HCT116 (cell line): ENCODE data around the gene CGNL1. TPM values are rescaled to one million over a fixed set of nuclear protein-coding genes. Genes with fewer than 3 reads are reported as not detected.

Experiments
- ATAC-seq: fragments of 200-7000 bp; cut with Tn5 transposase; 2 replicates; pipeline ENCODE4 v1.9.1; 2020; ENCODE audit warnings: mild to moderate bottlenecking, moderate library complexity
- BruUV-seq: library from RNA; stranded (reverse); fragments of 400-500 nt; replicated peaks from 2 replicates; lab custom pipeline; 2021; lab: Mats Ljungman, UMichigan
- CTCF ChIA-PET: fragments of 300-600 bp; sonication (Branson Sonifier 250); formaldehyde crosslinking; loops from one replicate; lab custom pipeline; 2021; ENCODE audit warnings: antibody characterized with exemption; lab: Charles Lee
- POLR2A ChIA-PET: fragments of 300-600, 350-600 bp; sonication (Branson Sonifier 250); formaldehyde crosslinking; loops from one replicate; lab custom pipeline; 2021; ENCODE audit warnings: antibody characterized with exemption; lab: Charles Lee
- RAD21 ChIA-PET, 2 experiments: fragments of 300-600 bp; sonication (Branson Sonifier 250); formaldehyde crosslinking; loops; one replicate each; lab custom pipeline; 2023; ENCODE audit warnings: low total read pairs in 2 of 2; ENCODE audit not compliant: uncharacterized antibody in 2 of 2, unreplicated experiment in 2 of 2, low non-redundant PET in 1 of 2; lab: Charles Lee
- DNase-seq: peaks from one replicate; pipeline ENCODE4 v3.0.0-alpha.2; 2010; ENCODE audit warnings: low read depth, low spot score
- H2AFZ ChIP-seq: fragments of 200-600 bp; shearing (Covaris generic), sonication (generic); 2 replicates; pipeline ENCODE4 v1.6.1; 2017; ENCODE audit warnings: low read depth, mixed run types, mixed read lengths, antibody characterized with exemption, low read length; ENCODE audit not compliant: poor library complexity, severe bottlenecking
- H3K27ac ChIP-seq: 2 replicates; pipeline ENCODE4 v1.5.1; 2012; ENCODE audit warnings: low read depth, low read length
- H3K27me3 ChIP-seq: fragments of 200-600 bp; sonication (generic); 2 replicates; pipeline ENCODE4 v1.6.1; 2016; ENCODE audit warnings: mixed run types, low read length, mixed read lengths; ENCODE audit not compliant: insufficient read depth
- H3K36me3 ChIP-seq, 2 experiments: fragments of 200-500 bp in 1 of 2; fragments of 200-600 bp in 1 of 2; sonication (Bioruptor generic) in 1 of 2; sonication (generic) in 1 of 2; 2 replicates each; pipeline versions ENCODE4 v1.5.1 to v1.6.1; 2014 to 2016; ENCODE audit warnings: low read length in 2 of 2, inconsistent platforms in 1 of 2, mixed read lengths in 1 of 2, mixed run types in 1 of 2; ENCODE audit not compliant: insufficient read depth in 2 of 2, control insufficient read depth in 1 of 2
- H3K4me1 ChIP-seq, 2 experiments: fragments of 200-600 bp in 1 of 2; sonication (generic) in 1 of 2; 2 replicates each; pipeline versions ENCODE4 v1.5.1 to v1.6.1; 2012 to 2017; ENCODE audit warnings: low read length in 2 of 2, inconsistent platforms in 1 of 2, mild to moderate bottlenecking in 1 of 2, mixed read lengths in 1 of 2, mixed run types in 1 of 2, moderate library complexity in 1 of 2; ENCODE audit not compliant: insufficient read depth in 2 of 2, control insufficient read depth in 1 of 2
- H3K4me2 ChIP-seq: fragments of 200-600 bp; sonication (generic); 2 replicates; pipeline ENCODE4 v1.6.1; 2017; ENCODE audit warnings: mixed run types, low read length, mixed read lengths
- H3K4me3 ChIP-seq, 2 experiments: fragments of 200-600 bp in 1 of 2; sonication (generic) in 1 of 2; replicated peaks in 1 of 2; 2 replicates each; pipeline ENCODE4 v1.5.1; 2011 to 2016; ENCODE audit warnings: low read length in 2 of 2, control low read depth in 1 of 2, low read depth in 1 of 2, mild to moderate bottlenecking in 1 of 2, mixed read lengths in 1 of 2, mixed run types in 1 of 2
- H3K79me2 ChIP-seq: fragments of 200-600 bp; sonication (generic); 2 replicates; pipeline ENCODE4 v1.6.1; 2017; ENCODE audit warnings: mild to moderate bottlenecking, mixed run types, low read length, moderate library complexity, mixed read lengths; ENCODE audit not compliant: insufficient read depth
- H3K9ac ChIP-seq: fragments of 200-600 bp; sonication (generic); 2 replicates; pipeline ENCODE4 v1.6.1; 2016; ENCODE audit warnings: low read length, mixed read lengths
- H3K9me2 ChIP-seq: fragments of 200-600 bp; sonication (generic), shearing (Covaris generic); 2 replicates; pipeline ENCODE4 v1.6.1; 2017; ENCODE audit warnings: mixed run types, mild to moderate bottlenecking, moderate library complexity; ENCODE audit not compliant: insufficient read depth
- H3K9me3 ChIP-seq, 2 experiments: fragments of 200-500 bp in 1 of 2; fragments of 200-600 bp in 1 of 2; sonication (Bioruptor generic) in 1 of 2; sonication (generic) in 1 of 2; 2 replicates each; pipeline ENCODE4 v1.6.1; 2014 to 2017; ENCODE audit warnings: low read length in 2 of 2, mixed read lengths in 2 of 2, inconsistent platforms in 1 of 2, low read depth in 1 of 2, mild to moderate bottlenecking in 1 of 2, mixed run types in 1 of 2, moderate library complexity in 1 of 2; ENCODE audit not compliant: control insufficient read depth in 1 of 2, insufficient read depth in 1 of 2
- H4K20me1 ChIP-seq: fragments of 200-600 bp; sonication (generic), shearing (Covaris generic); 2 replicates; pipeline ENCODE4 v1.6.1; 2017; ENCODE audit warnings: mixed run types, mild to moderate bottlenecking, moderate library complexity; ENCODE audit not compliant: insufficient read depth
- CBX3 ChIP-seq: IDR thresholded peaks from 2 replicates; pipeline ENCODE4 v1.6.1; 2012; ENCODE audit warnings: low read depth
- CEBPB ChIP-seq: IDR thresholded peaks from 2 replicates; pipeline ENCODE4 v1.6.1; 2012; ENCODE audit warnings: low read depth
- EGR1 ChIP-seq: IDR thresholded peaks from 2 replicates; pipeline ENCODE4 v1.6.1; 2012; ENCODE audit warnings: low read depth
- ELF1 ChIP-seq: IDR thresholded peaks from 2 replicates; pipeline ENCODE4 v1.6.1; 2012; ENCODE audit warnings: low read depth, borderline replicate concordance
- EZH2 ChIP-seq: fragments of 200-600 bp; sonication (generic); IDR thresholded peaks from 2 replicates; pipeline ENCODE4 v1.6.1; 2017; ENCODE audit warnings: antibody characterized with exemption, mixed run types
- FOSL1 ChIP-seq: IDR thresholded peaks from 2 replicates; pipeline ENCODE4 v1.6.1; 2012; ENCODE audit warnings: low read depth
- JUND ChIP-seq: IDR thresholded peaks from 2 replicates; pipeline ENCODE4 v1.6.1; 2012
- POLR2AphosphoS5 ChIP-seq: IDR thresholded peaks from 2 replicates; pipeline ENCODE4 v1.6.1; 2011; ENCODE audit warnings: mild to moderate bottlenecking, low read depth, low read length, moderate library complexity
- RAD21 ChIP-seq: IDR thresholded peaks from 2 replicates; pipeline ENCODE4 v1.6.1; 2012; ENCODE audit warnings: low read depth, mild to moderate bottlenecking
- SIN3A ChIP-seq: IDR thresholded peaks from 2 replicates; pipeline ENCODE4 v1.6.1; 2012; ENCODE audit warnings: low read depth
- TCF7L2 ChIP-seq: IDR thresholded peaks from 2 replicates; pipeline ENCODE4 v1.7.0; 2011; ENCODE audit warnings: borderline replicate concordance, inconsistent platforms; ENCODE audit not compliant: insufficient read depth, insufficient read length; ENCODE audit errors: extremely low read depth
- ZBTB33 ChIP-seq: IDR thresholded peaks from 2 replicates; pipeline ENCODE4 v1.6.1; 2011; ENCODE audit warnings: mild to moderate bottlenecking, low read length, moderate library complexity; ENCODE audit not compliant: insufficient replicate concordance; ENCODE audit errors: extremely low read depth
- ZFX ChIP-seq: fragments of 450-650 bp; IDR thresholded peaks from 2 replicates; pipeline ENCODE4 v1.6.1; 2017
- intact Hi-C: fragments of 100-400 bp; cut with micrococcal nuclease; formaldehyde crosslinking; loops from 2 replicates; pipeline ENCODE4 v1.10.0; 2022
- total RNA-seq: library from RNA; stranded (reverse); gene quantifications from one replicate; pipeline ENCODE4 v1.2.1, GENCODE V29; 2021; ENCODE audit not compliant: unreplicated experiment
- TF ChIP-seq, protein P1 (sequence below): IDR thresholded peaks from 2 replicates; pipeline ENCODE4 v1.6.1; 2012; ENCODE audit warnings: low read depth
- TF ChIP-seq, protein P2 (sequence below): IDR thresholded peaks from 2 replicates; pipeline ENCODE4 v1.6.1; 2012
- TF ChIP-seq, protein P3 (sequence below): IDR thresholded peaks from 2 replicates; pipeline ENCODE4 v1.6.1; 2012

The CGNL1 gene
- total RNA-seq, 1 experiment from 2014 or later: 2.2 TPM

- TF ChIP-seq, protein P1, sequence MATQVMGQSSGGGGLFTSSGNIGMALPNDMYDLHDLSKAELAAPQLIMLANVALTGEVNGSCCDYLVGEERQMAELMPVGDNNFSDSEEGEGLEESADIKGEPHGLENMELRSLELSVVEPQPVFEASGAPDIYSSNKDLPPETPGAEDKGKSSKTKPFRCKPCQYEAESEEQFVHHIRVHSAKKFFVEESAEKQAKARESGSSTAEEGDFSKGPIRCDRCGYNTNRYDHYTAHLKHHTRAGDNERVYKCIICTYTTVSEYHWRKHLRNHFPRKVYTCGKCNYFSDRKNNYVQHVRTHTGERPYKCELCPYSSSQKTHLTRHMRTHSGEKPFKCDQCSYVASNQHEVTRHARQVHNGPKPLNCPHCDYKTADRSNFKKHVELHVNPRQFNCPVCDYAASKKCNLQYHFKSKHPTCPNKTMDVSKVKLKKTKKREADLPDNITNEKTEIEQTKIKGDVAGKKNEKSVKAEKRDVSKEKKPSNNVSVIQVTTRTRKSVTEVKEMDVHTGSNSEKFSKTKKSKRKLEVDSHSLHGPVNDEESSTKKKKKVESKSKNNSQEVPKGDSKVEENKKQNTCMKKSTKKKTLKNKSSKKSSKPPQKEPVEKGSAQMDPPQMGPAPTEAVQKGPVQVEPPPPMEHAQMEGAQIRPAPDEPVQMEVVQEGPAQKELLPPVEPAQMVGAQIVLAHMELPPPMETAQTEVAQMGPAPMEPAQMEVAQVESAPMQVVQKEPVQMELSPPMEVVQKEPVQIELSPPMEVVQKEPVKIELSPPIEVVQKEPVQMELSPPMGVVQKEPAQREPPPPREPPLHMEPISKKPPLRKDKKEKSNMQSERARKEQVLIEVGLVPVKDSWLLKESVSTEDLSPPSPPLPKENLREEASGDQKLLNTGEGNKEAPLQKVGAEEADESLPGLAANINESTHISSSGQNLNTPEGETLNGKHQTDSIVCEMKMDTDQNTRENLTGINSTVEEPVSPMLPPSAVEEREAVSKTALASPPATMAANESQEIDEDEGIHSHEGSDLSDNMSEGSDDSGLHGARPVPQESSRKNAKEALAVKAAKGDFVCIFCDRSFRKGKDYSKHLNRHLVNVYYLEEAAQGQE: no peak
- TF ChIP-seq JUND: no peak
- TF ChIP-seq CEBPB: no peak
- TF ChIP-seq CBX3: no peak
Observed at GRCh38 chr15:57578288-57578900, 202.1 kb downstream of the CGNL1 start (continued).

- no peak overlapping the region for H3K4me2 ChIP-seq
- no TSS peak for BruUV-seq
- ChIA-PET CTCF (no interaction called here), RAD21 (no interaction called here), POLR2A (no interaction called here)
- no peaks in the 10 kb centered on the region for H4K20me1 ChIP-seq
- no peaks in the 10 kb centered on the region for H3K36me3 ChIP-seq
- no peak overlapping the region for H3K4me3 ChIP-seq
- no peak overlapping the region for H2AFZ ChIP-seq
- DNase-seq: no peak
- no peaks in the 10 kb centered on the region for H3K79me2 ChIP-seq
- H3K9ac ChIP-seq: no peak overlapping the region
- no peaks in the 10 kb centered on the region for H3K4me1 ChIP-seq
- H3K27me3 ChIP-seq: no peaks in the 10 kb centered on the region
- no peak overlapping the region for H3K27ac ChIP-seq
- peaks cover 5 to 11% of the 10 kb centered on the region in 2 experiments; a peak in 2 of 4 replicates for H3K9me3 ChIP-seq
- no peaks in the 10 kb centered on the region for H3K9me2 ChIP-seq
- intact Hi-C loops: no loop called here
- no peak for ATAC-seq
- TF ChIP-seq JUND: no peak
- TF ChIP-seq, protein P1: no peak
- TF ChIP-seq SIN3A: no peak
- TF ChIP-seq ZFX: no peak
- TF ChIP-seq CBX3: no peak
- no peak for TF ChIP-seq ELF1
- TF ChIP-seq, protein P2, sequence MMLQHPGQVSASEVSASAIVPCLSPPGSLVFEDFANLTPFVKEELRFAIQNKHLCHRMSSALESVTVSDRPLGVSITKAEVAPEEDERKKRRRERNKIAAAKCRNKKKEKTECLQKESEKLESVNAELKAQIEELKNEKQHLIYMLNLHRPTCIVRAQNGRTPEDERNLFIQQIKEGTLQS: no peak
- TF ChIP-seq EGR1: no peak
- TF ChIP-seq EZH2: no peak
- TF ChIP-seq POLR2AphosphoS5: no peak
- no peak for TF ChIP-seq FOSL1
- no peak for TF ChIP-seq ZBTB33
- TF ChIP-seq RAD21: no peak
- TF ChIP-seq, protein P3, sequence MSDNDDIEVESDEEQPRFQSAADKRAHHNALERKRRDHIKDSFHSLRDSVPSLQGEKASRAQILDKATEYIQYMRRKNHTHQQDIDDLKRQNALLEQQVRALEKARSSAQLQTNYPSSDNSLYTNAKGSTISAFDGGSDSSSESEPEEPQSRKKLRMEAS: no peak
- no peak for TF ChIP-seq TCF7L2
Observed at GRCh38 chr15:57580428-57580827, 204.1 kb downstream of the CGNL1 start.
